ENCODE results near the gene TFIP11. TPM values are rescaled to one million over a fixed set of nuclear protein-coding genes. Genes with fewer than 3 reads are reported as not detected.

Gene TFIP11
- total RNA-seq, 1 donor from 2014 or later, result 11.6 TPM

DNA sequence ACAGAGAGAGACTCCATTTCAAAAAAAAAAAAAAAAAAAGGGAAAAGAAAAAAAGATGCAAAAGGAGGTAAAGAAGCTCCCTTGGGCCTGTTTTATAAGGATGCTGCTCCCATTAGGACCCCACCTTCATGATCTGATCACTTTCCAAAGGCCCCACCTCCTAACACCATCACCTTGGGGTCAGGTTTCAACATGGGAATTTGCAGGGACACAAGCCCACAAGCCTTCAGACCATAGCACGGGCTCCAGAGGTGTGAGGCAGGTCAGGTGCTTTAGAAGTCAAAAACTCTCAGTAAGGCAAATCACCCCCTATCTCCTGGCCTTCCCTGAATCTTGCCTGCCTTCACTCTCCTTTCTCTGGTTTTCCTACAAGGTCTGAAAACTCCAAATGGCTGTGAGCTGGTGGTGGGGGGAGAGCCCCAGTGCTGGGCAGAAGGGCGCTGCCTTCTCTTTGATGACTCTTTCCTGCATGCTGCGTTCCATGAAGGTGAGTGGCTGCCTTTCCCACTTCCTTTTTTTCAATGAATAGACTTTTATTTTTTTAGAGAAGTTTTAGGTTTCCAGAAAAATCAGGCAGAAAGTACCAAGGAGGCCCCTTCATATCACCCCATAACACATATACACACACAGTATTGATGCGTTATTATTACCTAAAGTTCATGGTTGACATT, 70.1 kb downstream of the TFIP11 start:
- TF ChIP-seq CTCF (IDR thresholded peaks at IDR 0.05), result no peak
- no peak for DNase-seq (ENCODE audit: low spot score in 2 of 2)
- no peaks in the 10 kb centered on the region for H3K9me3 ChIP-seq

More for the DNA sequence above, 70.1 kb downstream of the TFIP11 start:
- Histone ChIP-seq H3K27me3 (no peaks in the 10 kb centered on the region), H3K27ac (no peak overlapping the region), H3K4me3 (no peak overlapping the region), H3K36me3 (no peaks in the 10 kb centered on the region), H3K4me1 (no peaks in the 10 kb centered on the region)
- intact Hi-C loops (cut with DNase I), result no loop called here

Other genes with a start within 250 kb of the TFIP11 start
- gene ASPHD2, start 83.2 kb downstream of the TFIP11 start, total RNA-seq, result 0.32 TPM
- gene HPS4, start 28.7 kb downstream of the TFIP11 start, total RNA-seq, result 39.3 TPM
- gene SRRD, start 28.6 kb downstream of the TFIP11 start, total RNA-seq, result 85.6 TPM
- 251 TPM for gene TPST2, start 77.7 kb upstream of the TFIP11 start, total RNA-seq
- 7.3 TPM for gene CRYBB1, start 105.6 kb upstream of the TFIP11 start, total RNA-seq
- gene CRYBA4, start 109.5 kb upstream of the TFIP11 start, total RNA-seq, result not detected
- 0.53 TPM for gene MIAT, start 145.1 kb upstream of the TFIP11 start, total RNA-seq